PC-3 (cell line): ENCODE results near the gene CNTD1. TPM values are rescaled to one million over a fixed set of nuclear protein-coding genes. Genes with fewer than 3 reads are reported as not detected.

Experiments
- ATAC-seq: fragments of 200-7000 bp; cut with Tn5 transposase; 2 replicates; pipeline ENCODE4 v1.9.1; 2020; ENCODE audit warnings: mild to moderate bottlenecking, moderate library complexity
- BruUV-seq: library from RNA; stranded (reverse); fragments of 400-500 nt; replicated peaks from 2 replicates; lab custom pipeline; 2021; lab: Mats Ljungman, UMichigan
- CTCF ChIA-PET: fragments of 300-600 bp; sonication (Branson Sonifier 250); formaldehyde crosslinking; loops from one replicate; lab custom pipeline; 2022; ENCODE audit warnings: antibody characterized with exemption; lab: Charles Lee
- POLR2A ChIA-PET: fragments of 300-600 bp; sonication (Branson Sonifier 250); formaldehyde crosslinking; loops from one replicate; lab custom pipeline; 2022; ENCODE audit warnings: antibody characterized with exemption; ENCODE audit not compliant: unreplicated experiment; lab: Charles Lee
- DNase-seq: peaks from one replicate; pipeline ENCODE4 v3.0.0-alpha.2; 2015
- H2AFZ ChIP-seq: fragments of 300-600 bp; sonication (generic); 2 replicates; pipeline ENCODE4 v1.6.0; 2016; ENCODE audit warnings: antibody characterized with exemption, low read length
- H3F3A ChIP-seq: fragments of 300-600 bp; sonication (generic); one replicate; pipeline ENCODE4 v1.6.0; 2017; ENCODE audit warnings: antibody characterized with exemption, low read length, control low read depth, mild to moderate bottlenecking; ENCODE audit not compliant: unreplicated experiment
- H3K27ac ChIP-seq: fragments of 300-600 bp; sonication (generic); 2 replicates; pipeline ENCODE4 v1.5.1; 2016; ENCODE audit warnings: mild to moderate bottlenecking, low read length
- H3K27me3 ChIP-seq: fragments of 300-600 bp; sonication (generic); 2 replicates; pipeline ENCODE4 v1.6.1; 2016; ENCODE audit warnings: low read length, mixed read lengths
- H3K36me3 ChIP-seq: fragments of 300-600 bp; sonication (generic); 2 replicates; pipeline ENCODE4 v1.6.1; 2016; ENCODE audit warnings: low read depth, mixed run types, low read length, mixed read lengths
- H3K4me1 ChIP-seq: fragments of 300-600 bp; sonication (generic); 2 replicates; pipeline ENCODE4 v1.5.1; 2016; ENCODE audit warnings: low read length; ENCODE audit not compliant: insufficient read depth
- H3K4me2 ChIP-seq: fragments of 300-600 bp; sonication (generic); 2 replicates; pipeline ENCODE4 v1.6.0; 2016; ENCODE audit warnings: low read length
- H3K4me3 ChIP-seq: fragments of 300-600 bp; sonication (generic); 2 replicates; pipeline ENCODE4 v1.5.1; 2016; ENCODE audit warnings: mild to moderate bottlenecking, low read length, mixed read lengths
- H3K79me2 ChIP-seq: fragments of 300-600 bp; sonication (generic); 2 replicates; pipeline ENCODE4 v1.6.1; 2017; ENCODE audit warnings: low read length, mixed read lengths
- H3K9ac ChIP-seq: fragments of 300-600 bp; sonication (generic); 2 replicates; pipeline ENCODE4 v1.6.0; 2016; ENCODE audit warnings: mild to moderate bottlenecking, low read length
- H3K9me2 ChIP-seq: fragments of 300-600 bp; sonication (generic); replicated peaks from 2 replicates; pipeline ENCODE4 v1.6.1; 2016; ENCODE audit warnings: mixed run types, low read length, mixed read lengths
- H3K9me3 ChIP-seq: fragments of 300-600 bp; sonication (generic); 2 replicates; pipeline ENCODE4 v1.6.1; 2016; ENCODE audit warnings: low read length, mixed read lengths
- H4K20me1 ChIP-seq: fragments of 300-600 bp; sonication (generic); 2 replicates; pipeline ENCODE4 v1.6.1; 2016; ENCODE audit warnings: low read length, mixed read lengths
- EZH2 ChIP-seq: fragments of 300-600 bp; sonication (generic); IDR thresholded peaks from one replicate; pipeline ENCODE4 v1.6.1; 2017; ENCODE audit warnings: antibody characterized with exemption, mild to moderate bottlenecking, low read length; ENCODE audit not compliant: unreplicated experiment
- EZH2phosphoT487 ChIP-seq: fragments of 300-600 bp; sonication (generic); IDR thresholded peaks from 2 replicates; pipeline ENCODE4 v1.6.1; 2018; ENCODE audit warnings: mild to moderate bottlenecking, antibody characterized with exemption, low read length, borderline replicate concordance
- intact Hi-C: fragments of 100-400 bp; cut with micrococcal nuclease; formaldehyde crosslinking; loops from 2 replicates; pipeline ENCODE4 v1.9.0; 2023
- microRNA-seq: library from miRNA; unstranded; fragments of <30 nt; microRNA quantifications from one replicate; pipeline ENCODE4 v1.1.0, GENCODE V29; 2020; ENCODE audit not compliant: unreplicated experiment
- total RNA-seq: library from RNA; depleted of rRNA; stranded (reverse); fragments of >200 nt; gene quantifications from 2 replicates; pipeline ENCODE4 v1.2.3, GENCODE V29; 2014; rRNA removed
- TF ChIP-seq, protein P1 (sequence below): fragments of 300-600 bp; sonication (generic); conservative IDR thresholded peaks from 2 replicates; pipeline ENCODE4 v1.5.1; 2017; ENCODE audit warnings: antibody characterized with exemption, low read depth, mild to moderate bottlenecking, low read length

The CNTD1 gene
- total RNA-seq, 1 experiment from 2014 or later: not detected

DNA sequence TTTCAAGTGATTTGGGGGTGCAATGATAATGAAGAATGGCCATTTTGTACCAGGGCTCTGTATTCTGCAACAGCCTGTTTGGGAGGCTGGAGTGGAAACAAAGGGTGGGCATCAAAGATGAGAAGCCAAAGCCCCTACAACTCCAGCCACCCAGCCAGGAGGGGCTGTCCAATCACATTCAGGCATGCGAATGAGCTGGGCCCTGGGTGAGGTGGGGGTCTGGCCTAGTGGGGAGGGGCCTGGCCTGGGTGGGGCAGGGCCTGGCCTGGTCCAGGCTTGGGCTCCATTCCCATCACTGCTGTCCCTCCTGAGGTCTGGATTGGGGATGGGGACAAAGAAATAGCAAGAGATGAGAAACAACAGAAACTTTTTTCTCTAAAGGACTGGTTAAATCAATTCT is 58.7 kb downstream of the CNTD1 start:
- Histone ChIP-seq H3K79me2 (no peaks in the 10 kb centered on the region), H3K4me1 (no peaks in the 10 kb centered on the region), H3K9me3 (no peaks in the 10 kb centered on the region), H3F3A (no peaks in the 10 kb centered on the region), H3K27ac (no peak overlapping the region), H3K4me2 (no peak overlapping the region), H4K20me1 (no peaks in the 10 kb centered on the region), H2AFZ (no peak overlapping the region), H3K9ac (no peak overlapping the region), H3K9me2 (no peaks in the 10 kb centered on the region), H3K27me3 (no peaks in the 10 kb centered on the region), H3K36me3 (no peaks in the 10 kb centered on the region), H3K4me3 (no peak overlapping the region)
- POLR2A ChIA-PET: no interaction called here
- ATAC-seq (no peak), DNase-seq (no peak)
- no TSS peak for BruUV-seq
- TF ChIP-seq EZH2phosphoT487 (no peak), EZH2 (no peak)
- TF ChIP-seq, protein P1, sequence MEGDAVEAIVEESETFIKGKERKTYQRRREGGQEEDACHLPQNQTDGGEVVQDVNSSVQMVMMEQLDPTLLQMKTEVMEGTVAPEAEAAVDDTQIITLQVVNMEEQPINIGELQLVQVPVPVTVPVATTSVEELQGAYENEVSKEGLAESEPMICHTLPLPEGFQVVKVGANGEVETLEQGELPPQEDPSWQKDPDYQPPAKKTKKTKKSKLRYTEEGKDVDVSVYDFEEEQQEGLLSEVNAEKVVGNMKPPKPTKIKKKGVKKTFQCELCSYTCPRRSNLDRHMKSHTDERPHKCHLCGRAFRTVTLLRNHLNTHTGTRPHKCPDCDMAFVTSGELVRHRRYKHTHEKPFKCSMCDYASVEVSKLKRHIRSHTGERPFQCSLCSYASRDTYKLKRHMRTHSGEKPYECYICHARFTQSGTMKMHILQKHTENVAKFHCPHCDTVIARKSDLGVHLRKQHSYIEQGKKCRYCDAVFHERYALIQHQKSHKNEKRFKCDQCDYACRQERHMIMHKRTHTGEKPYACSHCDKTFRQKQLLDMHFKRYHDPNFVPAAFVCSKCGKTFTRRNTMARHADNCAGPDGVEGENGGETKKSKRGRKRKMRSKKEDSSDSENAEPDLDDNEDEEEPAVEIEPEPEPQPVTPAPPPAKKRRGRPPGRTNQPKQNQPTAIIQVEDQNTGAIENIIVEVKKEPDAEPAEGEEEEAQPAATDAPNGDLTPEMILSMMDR: no peak
- CTCF ChIA-PET: no interaction called here
- intact Hi-C loops: no loop called here

Small RNA genes lying within 50 kb of the gene (microRNA-seq; reads per million reads assigned to microRNA genes)
- not detected for gene MIR6781

Other genes with a start within 250 kb of the CNTD1 start
- gene HSD17B1, start 245.9 kb upstream of the CNTD1 start, total RNA-seq: 0.86 and 1.5 TPM in 2 replicates
- 33.3 and 54.3 TPM in 2 replicates for gene COASY, start 236.7 kb upstream of the CNTD1 start, total RNA-seq
- 25.8 and 26.2 TPM in 2 replicates for gene MLX, start 231.8 kb upstream of the CNTD1 start, total RNA-seq
- gene PSMC3IP, start 221.1 kb upstream of the CNTD1 start, total RNA-seq: 20.3 and 24.1 TPM in 2 replicates
- 19.3 and 21.9 TPM in 2 replicates for gene RETREG3, start 189.5 kb upstream of the CNTD1 start, total RNA-seq
- 97.2 and 114 TPM in 2 replicates for gene TUBG1, start 189.2 kb upstream of the CNTD1 start, total RNA-seq
- gene TUBG2, start 139.6 kb upstream of the CNTD1 start, total RNA-seq: 6.0 and 7.1 TPM in 2 replicates
- 20.1 and 27.8 TPM in 2 replicates for gene PLEKHH3, start 121.9 kb upstream of the CNTD1 start, total RNA-seq
- 0.58 TPM in 1 of 2 replicates, not detected in the other for gene CCR10, start 117.0 kb upstream of the CNTD1 start, total RNA-seq
- gene CNTNAP1, start 116.3 kb upstream of the CNTD1 start, total RNA-seq: 4.6 and 6.6 TPM in 2 replicates
- 5.8 and 13.7 TPM in 2 replicates for gene EZH1, start 53.8 kb upstream of the CNTD1 start, total RNA-seq
- not detected in 2 replicates for gene RAMP2, start 37.6 kb upstream of the CNTD1 start, total RNA-seq
- gene VPS25, start 25.4 kb upstream of the CNTD1 start, total RNA-seq: 56.7 and 62.0 TPM in 2 replicates
- gene WNK4, start 18.3 kb upstream of the CNTD1 start, total RNA-seq: 13.0 and 17.4 TPM in 2 replicates
- 44.6 and 49.6 TPM in 2 replicates for gene COA3, start 157 bp upstream of the CNTD1 start, total RNA-seq
- 84.0 and 93.7 TPM in 2 replicates for gene BECN1, start 25.4 kb downstream of the CNTD1 start, total RNA-seq
- 107 and 123 TPM in 2 replicates for gene PSME3, start 34.5 kb downstream of the CNTD1 start, total RNA-seq
- gene AOC2, start 45.7 kb downstream of the CNTD1 start, total RNA-seq: 0.63 and 1.4 TPM in 2 replicates
- gene AOC3, start 52.3 kb downstream of the CNTD1 start, total RNA-seq: 0.26 and 0.35 TPM in 2 replicates
- gene G6PC1, start 101.9 kb downstream of the CNTD1 start, total RNA-seq: not detected in 2 replicates
- 32.5 and 34.7 TPM in 2 replicates for gene AARSD1, start 165.6 kb downstream of the CNTD1 start, total RNA-seq
- gene PTGES3L, start 181.2 kb downstream of the CNTD1 start, total RNA-seq: 0.52 and 0.55 TPM in 2 replicates
- gene RUNDC1, start 181.7 kb downstream of the CNTD1 start, total RNA-seq: 9.5 and 15.6 TPM in 2 replicates
- 667 and 784 TPM in 2 replicates for gene RPL27, start 199.6 kb downstream of the CNTD1 start, total RNA-seq
- gene IFI35, start 207.9 kb downstream of the CNTD1 start, total RNA-seq: 8.7 and 12.3 TPM in 2 replicates
- gene VAT1, start 223.5 kb downstream of the CNTD1 start, total RNA-seq: 62.4 and 68.1 TPM in 2 replicates
- gene RND2, start 226.4 kb downstream of the CNTD1 start, total RNA-seq: 0.12 and 0.29 TPM in 2 replicates